GM21723 (cell line): ENCODE results near the gene SLC41A2.
"Not testable (repeated sequence)": the region's sequence is repeated elsewhere in the genome, so short reads cannot be mapped to it uniquely, and the experiment has no call there.

ENCODE experiments used
- ATAC-seq: cut with Tn5 transposase; IDR thresholded peaks from one replicate; pipeline ENCODE4 v1.9.1; 2021; ENCODE audit warnings: mild to moderate bottlenecking, moderate library complexity; ENCODE audit not compliant: unreplicated experiment

SLC41A2 gene

GRCh38 chr12:104958001-104958804, at the start of gene SLC41A2:
TSS of gene SLC41A2 (minus strand) at chr12:104958290. CDS start at chr12:104928527, 29,763 bp downstream.
- ATAC-seq = peak; percentile 73

GRCh38 chr12:105001476-105001875, 43.4 kb upstream of the SLC41A2 start:
- ATAC-seq = no peak

- ATAC-seq = no peak
These were observed 41.2 kb upstream of the SLC41A2 start for GRCh38 chr12:104999347-104999685.

GRCh38 chr12:104998423-104999346, 40.6 kb upstream of the SLC41A2 start:
- no peak for ATAC-seq

GRCh38 chr12:104997541-104997940, 39.5 kb upstream of the SLC41A2 start:
- no peak for ATAC-seq

GRCh38 chr12:104994336-104994735, 36.2 kb upstream of the SLC41A2 start:
- no peak for ATAC-seq

GRCh38 chr12:104991565-104992128, 33.6 kb upstream of the SLC41A2 start:
- no peak for ATAC-seq

GRCh38 chr12:104990950-104991349, 32.9 kb upstream of the SLC41A2 start:
- no peak for ATAC-seq

GRCh38 chr12:104986022-104986941, 28.2 kb upstream of the SLC41A2 start, which contains the start of gene NOPCHAP1:
TSS of gene NOPCHAP1 (plus strand) at chr12:104986316. CDS start at chr12:104986353, 37 bp downstream.
- ATAC-seq = peak; percentile 97

- no peak for ATAC-seq
These were observed 27.1 kb upstream of the SLC41A2 start for GRCh38 chr12:104985206-104985605.

GRCh38 chr12:104977688-104978087, 19.6 kb upstream of the SLC41A2 start:
- ATAC-seq = not testable (repeated sequence)

GRCh38 chr12:104976703-104977102, 18.6 kb upstream of the SLC41A2 start:
- no peak for ATAC-seq

GRCh38 chr12:104975587-104976343, 17.7 kb upstream of the SLC41A2 start:
- no peak for ATAC-seq

- ATAC-seq = peak; percentile 98
These were observed 16.7 kb upstream of the SLC41A2 start for GRCh38 chr12:104974626-104975290.

- ATAC-seq = no peak
These were observed 15.2 kb upstream of the SLC41A2 start for GRCh38 chr12:104973250-104973649.

- ATAC-seq = no peak
These were observed 13.2 kb upstream of the SLC41A2 start for GRCh38 chr12:104971306-104971705.

GRCh38 chr12:104969343-104969742, 11.3 kb upstream of the SLC41A2 start:
- ATAC-seq = no peak

GRCh38 chr12:104966677-104967076, 8.6 kb upstream of the SLC41A2 start:
- peak; percentile 92 for ATAC-seq

GRCh38 chr12:104964856-104965205, 6.7 kb upstream of the SLC41A2 start:
- ATAC-seq = no peak
